Measurements from ENCODE around the gene HRH3.

Gene HRH3

GRCh38 chr20:62268228-62268900, 48.3 kb upstream of the HRH3 start:
- Histone ChIP-seq H2AFZ (ENCODE audit: low read length) (no peak overlapping the region), H3K9me2 (ENCODE audit: low read depth, low read length) (no peaks in the 10 kb centered on the region), H3K4me2 (ENCODE audit: low read length) (no peak overlapping the region), H3K79me2 (ENCODE audit: insufficient read depth, low read length) (no peaks in the 10 kb centered on the region), H3K4me1 (ENCODE audit: insufficient read depth, low read length, severe bottlenecking) (no peaks in the 10 kb centered on the region), H4K20me1 (ENCODE audit: insufficient read depth, low read length) (no peaks in the 10 kb centered on the region), H3K27ac (ENCODE audit: low read depth, low read length, poor library complexity, severe bottlenecking) (no peak overlapping the region), H3K9ac (ENCODE audit: low read length) (no peak overlapping the region), H3K4me3 (ENCODE audit: low read depth, low read length, poor library complexity, severe bottlenecking) (no peak overlapping the region), H3F3A (ENCODE audit: insufficient read depth, low read length) (no peaks in the 10 kb centered on the region), H3K36me3 (ENCODE audit: insufficient read depth, low read length) (peaks cover 47% of the 10 kb centered on the region), H3K27me3 (ENCODE audit: insufficient read depth, low read length) (no peaks in the 10 kb centered on the region), H3K9me3 (ENCODE audit: low read length) (peaks cover 3% of the 10 kb centered on the region; the same call in 1 of the 2 replicates)
- TF ChIP-seq, protein P1, sequence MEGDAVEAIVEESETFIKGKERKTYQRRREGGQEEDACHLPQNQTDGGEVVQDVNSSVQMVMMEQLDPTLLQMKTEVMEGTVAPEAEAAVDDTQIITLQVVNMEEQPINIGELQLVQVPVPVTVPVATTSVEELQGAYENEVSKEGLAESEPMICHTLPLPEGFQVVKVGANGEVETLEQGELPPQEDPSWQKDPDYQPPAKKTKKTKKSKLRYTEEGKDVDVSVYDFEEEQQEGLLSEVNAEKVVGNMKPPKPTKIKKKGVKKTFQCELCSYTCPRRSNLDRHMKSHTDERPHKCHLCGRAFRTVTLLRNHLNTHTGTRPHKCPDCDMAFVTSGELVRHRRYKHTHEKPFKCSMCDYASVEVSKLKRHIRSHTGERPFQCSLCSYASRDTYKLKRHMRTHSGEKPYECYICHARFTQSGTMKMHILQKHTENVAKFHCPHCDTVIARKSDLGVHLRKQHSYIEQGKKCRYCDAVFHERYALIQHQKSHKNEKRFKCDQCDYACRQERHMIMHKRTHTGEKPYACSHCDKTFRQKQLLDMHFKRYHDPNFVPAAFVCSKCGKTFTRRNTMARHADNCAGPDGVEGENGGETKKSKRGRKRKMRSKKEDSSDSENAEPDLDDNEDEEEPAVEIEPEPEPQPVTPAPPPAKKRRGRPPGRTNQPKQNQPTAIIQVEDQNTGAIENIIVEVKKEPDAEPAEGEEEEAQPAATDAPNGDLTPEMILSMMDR (IDR thresholded peaks at IDR 0.05; ENCODE audit: low read length) = no peak
- no peak for TF ChIP-seq EZH2 (IDR thresholded peaks at IDR 0.05; ENCODE audit: borderline replicate concordance, low read length)

GRCh38 chr20:62267543-62267942, 47.5 kb upstream of the HRH3 start:
- H3K79me2 ChIP-seq (ENCODE audit: insufficient read depth, low read length) = no peaks in the 10 kb centered on the region
- no peaks in the 10 kb centered on the region for H3K4me1 ChIP-seq (ENCODE audit: insufficient read depth, low read length, severe bottlenecking)
- no peak overlapping the region for H2AFZ ChIP-seq (ENCODE audit: low read length)
- no peak overlapping the region for H3K27ac ChIP-seq (ENCODE audit: low read depth, low read length, poor library complexity, severe bottlenecking)
- no peak overlapping the region for H3K4me3 ChIP-seq (ENCODE audit: low read depth, low read length, poor library complexity, severe bottlenecking)
- H3K9me2 ChIP-seq (ENCODE audit: low read depth, low read length) = no peaks in the 10 kb centered on the region
- H3F3A ChIP-seq (ENCODE audit: insufficient read depth, low read length) = no peaks in the 10 kb centered on the region
- no peak overlapping the region for H3K9ac ChIP-seq (ENCODE audit: low read length)
- peaks cover 43% of the 10 kb centered on the region for H3K36me3 ChIP-seq (ENCODE audit: insufficient read depth, low read length)
- no peaks in the 10 kb centered on the region for H4K20me1 ChIP-seq (ENCODE audit: insufficient read depth, low read length)
- H3K9me3 ChIP-seq (ENCODE audit: low read length) = peaks cover 3% of the 10 kb centered on the region; the same call in 1 of the 2 replicates
- TF ChIP-seq EZH2 (IDR thresholded peaks at IDR 0.05; ENCODE audit: borderline replicate concordance, low read length) = no peak
- TF ChIP-seq, protein P1 (IDR thresholded peaks at IDR 0.05; ENCODE audit: low read length) = no peak
- H3K4me2 ChIP-seq (ENCODE audit: low read length) = no peak overlapping the region
- H3K27me3 ChIP-seq (ENCODE audit: insufficient read depth, low read length) = no peaks in the 10 kb centered on the region

DNA sequence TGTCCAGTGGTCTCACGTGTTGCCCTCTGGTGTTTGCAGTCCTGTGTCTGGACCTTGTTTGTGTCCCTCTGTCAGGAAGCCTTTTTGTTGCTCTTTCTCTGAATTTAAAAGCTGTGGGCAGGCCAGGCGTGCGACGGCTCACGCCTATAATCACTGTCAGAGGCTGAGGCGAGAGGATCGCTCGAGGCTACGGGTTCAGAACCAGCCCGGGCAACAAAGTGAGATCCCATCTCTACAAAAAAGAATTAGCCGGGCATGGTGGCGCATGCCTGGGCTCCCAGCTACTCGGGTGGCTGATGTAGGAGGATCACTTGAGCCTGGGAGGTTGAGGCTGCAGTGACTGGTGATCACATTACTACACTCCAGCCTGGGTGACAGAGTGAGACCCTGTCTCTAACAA, 46.8 kb upstream of the HRH3 start:
- no peaks in the 10 kb centered on the region for H3K4me1 ChIP-seq (ENCODE audit: insufficient read depth, low read length, severe bottlenecking)
- H3K27ac ChIP-seq (ENCODE audit: low read depth, low read length, poor library complexity, severe bottlenecking) = no peak overlapping the region
- H3K9me3 ChIP-seq (ENCODE audit: low read length) = peaks cover 3% of the 10 kb centered on the region; the same call in 1 of the 2 replicates
- no peak overlapping the region for H2AFZ ChIP-seq (ENCODE audit: low read length)
- H3K9ac ChIP-seq (ENCODE audit: low read length) = no peak overlapping the region
- TF ChIP-seq, protein P1 (IDR thresholded peaks at IDR 0.05; ENCODE audit: low read length) = no peak
- TF ChIP-seq EZH2 (IDR thresholded peaks at IDR 0.05; ENCODE audit: borderline replicate concordance, low read length) = no peak
- no peaks in the 10 kb centered on the region for H3K79me2 ChIP-seq (ENCODE audit: insufficient read depth, low read length)
- no peaks in the 10 kb centered on the region for H3F3A ChIP-seq (ENCODE audit: insufficient read depth, low read length)
- H3K9me2 ChIP-seq (ENCODE audit: low read depth, low read length) = no peaks in the 10 kb centered on the region
- peaks cover 38% of the 10 kb centered on the region for H3K36me3 ChIP-seq (ENCODE audit: insufficient read depth, low read length)
- H3K4me2 ChIP-seq (ENCODE audit: low read length) = no peak overlapping the region
- H4K20me1 ChIP-seq (ENCODE audit: insufficient read depth, low read length) = no peaks in the 10 kb centered on the region
- H3K4me3 ChIP-seq (ENCODE audit: low read depth, low read length, poor library complexity, severe bottlenecking) = no peak overlapping the region
- H3K27me3 ChIP-seq (ENCODE audit: insufficient read depth, low read length) = no peaks in the 10 kb centered on the region

Measured in OCI-LY1 (cell line).